H1 (cell line): ENCODE measurements around the gene ZC3HAV1. TPM values are rescaled to one million over a fixed set of nuclear protein-coding genes. Genes with fewer than 3 reads are reported as not detected.

ENCODE experiments used
- RAD21 ChIP-seq, 2 experiments: IDR thresholded peaks in 1 of 2; conservative IDR thresholded peaks in 1 of 2; 2 replicates each; pipeline ENCODE4 v1.6.1; 2011; ENCODE audit warnings: low read depth in 2 of 2, low read length in 2 of 2, improper control_type of control experiment in 1 of 2, inconsistent platforms in 1 of 2, mild to moderate bottlenecking in 1 of 2, moderate library complexity in 1 of 2
- SP4 ChIP-seq: IDR thresholded peaks from 2 replicates; pipeline ENCODE4 v1.6.1; 2012; ENCODE audit warnings: low read length, inconsistent platforms
- TEAD4 ChIP-seq: IDR thresholded peaks from 2 replicates; pipeline ENCODE4 v1.6.1; 2012; ENCODE audit warnings: low read depth, low read length, inconsistent platforms, mixed read lengths
- polyA plus RNA-seq, 7 experiments: library from polyadenylated mRNA; depleted of rRNA in 3 of 7; stranded (reverse) in 5 of 7; unstranded in 2 of 7; fragments of >200 nt in 5 of 7; fragments of 200-250 nt in 2 of 7; gene quantifications; 1 replicate in 5 of 7; 2 replicates in 1 of 7; 4 replicates in 1 of 7; pipeline versions ENCODE4 v1.2.1 to v1.2.3, GENCODE V29; 2011 to 2013; ENCODE audit warnings: missing spikeins in 2 of 7, mixed read lengths in 2 of 7
- total RNA-seq: library from RNA; stranded (reverse); fragmentation: NEBNext Ultra II Directional; extraction: Animal tissue kit (Norgen Biotek cat#: 25700); gene quantifications from 2 replicates; pipeline ENCODE4 v1.2.1, GENCODE V29; 2021
- TF ChIP-seq, protein P1 (sequence below): IDR thresholded peaks from 2 replicates; pipeline ENCODE4 v1.6.1; 2012; ENCODE audit warnings: inconsistent platforms

ZC3HAV1 gene
- total and polyA plus RNA-seq, 2 of the 8 experiments (the other 6 are each of a cell fraction or from before 2014, with no cell fraction given) = 22.5 to 43.4 TPM

GRCh38 chr7:139016931-139017511, 92.5 kb downstream of the ZC3HAV1 start (continued):
- TF ChIP-seq RAD21 (IDR thresholded peaks at IDR 0.05 in 1 of 2, conservative IDR thresholded peaks at IDR 0.05 in 1 of 2; ENCODE audit: low read depth in 2 of 2, low read length in 2 of 2) (peak; percentile 75 to 78), SP4 (no peak), TEAD4 (no peak)
- TF ChIP-seq, protein P1, sequence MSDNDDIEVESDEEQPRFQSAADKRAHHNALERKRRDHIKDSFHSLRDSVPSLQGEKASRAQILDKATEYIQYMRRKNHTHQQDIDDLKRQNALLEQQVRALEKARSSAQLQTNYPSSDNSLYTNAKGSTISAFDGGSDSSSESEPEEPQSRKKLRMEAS = no peak
